HG02973 (cell line): Measurements from ENCODE around the gene TPO.

Experiments
- ATAC-seq: cut with Tn5 transposase; IDR thresholded peaks from one replicate; pipeline ENCODE4 v1.9.1; 2021; ENCODE audit warnings: moderate library complexity; ENCODE audit not compliant: unreplicated experiment

The TPO gene

GRCh38 chr2:1518331-1518803 is 105.1 kb downstream of the TPO start:
- no peak for ATAC-seq

GRCh38 chr2:1518867-1519530 is 105.7 kb downstream of the TPO start:
- ATAC-seq, result no peak

- no peak for ATAC-seq
These were observed 108.1 kb downstream of the TPO start for GRCh38 chr2:1521191-1521877.

GRCh38 chr2:1521878-1522830 is 108.9 kb downstream of the TPO start:
- ATAC-seq, result no peak

GRCh38 chr2:1527153-1527992 is 114.1 kb downstream of the TPO start:
- ATAC-seq, result no peak

- ATAC-seq, result no peak
These were observed 115.2 kb downstream of the TPO start for GRCh38 chr2:1528273-1529064.

- ATAC-seq, result no peak
These were observed 125.4 kb downstream of the TPO start for GRCh38 chr2:1538663-1539062.

GRCh38 chr2:1539441-1539840 is 126.2 kb downstream of the TPO start:
- no peak for ATAC-seq

- no peak for ATAC-seq
These were observed 126.7 kb downstream of the TPO start for GRCh38 chr2:1539973-1540372.

- ATAC-seq, result no peak
These were observed 127.2 kb downstream of the TPO start for GRCh38 chr2:1540481-1540880.

GRCh38 chr2:1541040-1541439 is 127.8 kb downstream of the TPO start:
- ATAC-seq, result no peak

GRCh38 chr2:1541819-1542475 is 128.7 kb downstream of the TPO start:
- no peak for ATAC-seq

- no peak for ATAC-seq
These were observed 129.7 kb downstream of the TPO start for GRCh38 chr2:1542971-1543370.

GRCh38 chr2:1543776-1544477 is 130.7 kb downstream of the TPO start:
- ATAC-seq, result no peak

- no peak for ATAC-seq
These were observed 131.3 kb downstream of the TPO start for GRCh38 chr2:1544478-1545069.

GRCh38 chr2:1546023-1546591 is 132.8 kb downstream of the TPO start:
- no peak for ATAC-seq

GRCh38 chr2:1546901-1547300 is 133.6 kb downstream of the TPO start:
- no peak for ATAC-seq
